H1 (cell line): ENCODE data around the gene TRAPPC2L. TPM values are rescaled to one million over a fixed set of nuclear protein-coding genes. Genes with fewer than 3 reads are reported as not detected.

Experiments used
- CTCF ChIA-PET: fragments of 300-600 bp; sonication (Branson Sonifier 250); formaldehyde crosslinking; loops from one replicate; lab custom pipeline; 2021; ENCODE audit not compliant: partially characterized antibody; lab: Charles Lee
- POLR2A ChIA-PET: fragments of 300-600 bp; sonication (Branson Sonifier 250); formaldehyde crosslinking; loops from one replicate; lab custom pipeline; 2021; ENCODE audit warnings: inconsistent platforms; ENCODE audit not compliant: partially characterized antibody; lab: Charles Lee
- DNase-seq, 2 experiments: peaks; one replicate each; pipeline versions ENCODE4 v3.0.0 to v3.0.0-alpha.2; 2010 to 2022; ENCODE audit warnings: low spot score in 2 of 2, low read depth in 1 of 2, mixed read lengths in 1 of 2
- FAIRE-seq: peaks from 2 replicates; lab custom pipeline; 2011; peaks lifted over from hg19 to GRCh38; lab: Jason Lieb, UNC
- H2AFZ ChIP-seq: 2 replicates; pipeline ENCODE4 v1.8.1; 2012; ENCODE audit warnings: low read length, inconsistent platforms
- H2AK5ac ChIP-seq: 2 replicates; pipeline ENCODE4 v1.6.1; 2013; ENCODE audit warnings: low read depth, low read length
- H2BK120ac ChIP-seq: replicated peaks from 2 replicates; pipeline ENCODE3; 2013; ENCODE audit warnings: low read depth, low read length, inconsistent platforms
- H2BK12ac ChIP-seq: 2 replicates; pipeline ENCODE4 v1.6.1; 2013; ENCODE audit warnings: low read depth, low read length
- H2BK15ac ChIP-seq: 2 replicates; pipeline ENCODE4 v1.6.1; 2013; ENCODE audit warnings: low read length
- H2BK20ac ChIP-seq: 2 replicates; pipeline ENCODE4 v1.6.1; 2013; ENCODE audit warnings: low read length
- H2BK5ac ChIP-seq: 2 replicates; pipeline ENCODE4 v1.6.1; 2013; ENCODE audit warnings: low read depth, low read length
- H3K14ac ChIP-seq: 2 replicates; pipeline ENCODE4 v1.6.1; 2013; ENCODE audit warnings: inconsistent platforms; ENCODE audit not compliant: insufficient read length
- H3K18ac ChIP-seq: 2 replicates; pipeline ENCODE4 v1.6.1; 2013; ENCODE audit warnings: low read length; ENCODE audit errors: extremely low read depth
- H3K23ac ChIP-seq: 2 replicates; pipeline ENCODE4 v1.6.1; 2013; ENCODE audit warnings: inconsistent platforms; ENCODE audit not compliant: insufficient read length
- H3K23me2 ChIP-seq: 2 replicates; pipeline ENCODE4 v1.6.1; 2013; ENCODE audit warnings: low read depth, low read length
- H3K27ac ChIP-seq: 2 replicates; pipeline ENCODE4 v1.6.1; 2011; ENCODE audit warnings: low read depth, low read length, inconsistent platforms
- H3K27me3 ChIP-seq, 4 experiments: replicated peaks in 1 of 4; 1 replicate in 1 of 4; 2 replicates in 3 of 4; pipeline versions ENCODE4 v1.6.1 to v1.8.1; 2011 to 2013; ENCODE audit warnings: low read length in 3 of 4, mild to moderate bottlenecking in 3 of 4, inconsistent platforms in 2 of 4, mixed read lengths in 2 of 4, moderate library complexity in 1 of 4; ENCODE audit not compliant: control insufficient read depth in 3 of 4, insufficient read depth in 3 of 4; ENCODE audit errors: extremely low read depth in 1 of 4
- H3K36me3 ChIP-seq, 4 experiments: 2 replicates each; pipeline versions ENCODE4 v1.6.1 to v1.8.1; 2011 to 2013; ENCODE audit warnings: mild to moderate bottlenecking in 4 of 4, low read length in 3 of 4, moderate library complexity in 2 of 4, control low read depth in 1 of 4, inconsistent platforms in 1 of 4; ENCODE audit not compliant: insufficient read depth in 4 of 4, control insufficient read depth in 2 of 4
- H3K4ac ChIP-seq: replicated peaks from 2 replicates; pipeline ENCODE3; 2013; ENCODE audit warnings: low read length, low read depth, mixed read lengths, inconsistent platforms; ENCODE audit not compliant: insufficient read length
- H3K4me1 ChIP-seq, 4 experiments: replicated peaks in 1 of 4; 1 replicate in 1 of 4; 2 replicates in 3 of 4; pipeline versions ENCODE4 v1.6.1 to v1.8.1; 2011 to 2013; ENCODE audit warnings: low read length in 3 of 4, inconsistent platforms in 2 of 4, mixed read lengths in 1 of 4; ENCODE audit not compliant: insufficient read depth in 4 of 4, control insufficient read depth in 3 of 4
- H3K4me2 ChIP-seq, 2 experiments: 2 replicates each; pipeline versions ENCODE4 v1.6.1 to v1.8.1; 2011 to 2013; ENCODE audit warnings: low read depth in 2 of 2, low read length in 2 of 2, control low read depth in 1 of 2, inconsistent platforms in 1 of 2, mild to moderate bottlenecking in 1 of 2; ENCODE audit not compliant: insufficient read depth in 1 of 2
- H3K4me3 ChIP-seq, 4 experiments: fragments of 200-600, 300-600 bp in 1 of 4; sonication (generic), shearing (Covaris generic), sonication (Bioruptor Twin) in 1 of 4; 2 replicates each; pipeline versions ENCODE4 v1.5.1 to v1.8.1; 2011 to 2016; ENCODE audit warnings: low read length in 4 of 4, low read depth in 3 of 4, control low read depth in 2 of 4, inconsistent platforms in 2 of 4, mild to moderate bottlenecking in 2 of 4, mixed read lengths in 1 of 4, moderate library complexity in 1 of 4; ENCODE audit not compliant: insufficient read depth in 2 of 4; ENCODE audit errors: extremely low read depth in 1 of 4
- H3K56ac ChIP-seq: replicated peaks from 2 replicates; pipeline ENCODE3; 2013; ENCODE audit warnings: low read depth, mild to moderate bottlenecking, mixed read lengths, low read length, inconsistent platforms; ENCODE audit not compliant: insufficient read length
- H3K79me1 ChIP-seq: 2 replicates; pipeline ENCODE4 v1.6.1; 2013; ENCODE audit warnings: low read depth, low read length, control low read depth
- H3K79me2 ChIP-seq, 2 experiments: 2 replicates each; pipeline versions ENCODE4 v1.6.1 to v1.8.1; 2012 to 2013; ENCODE audit warnings: low read length in 2 of 2, mild to moderate bottlenecking in 2 of 2, inconsistent platforms in 1 of 2; ENCODE audit not compliant: insufficient read depth in 2 of 2, control insufficient read depth in 1 of 2
- H3K9ac ChIP-seq, 4 experiments: replicated peaks in 1 of 4; 1 replicate in 1 of 4; 2 replicates in 3 of 4; pipeline versions ENCODE4 v1.6.1 to v1.8.1; 2011 to 2013; ENCODE audit warnings: low read depth in 3 of 4, low read length in 3 of 4, control low read depth in 2 of 4, mild to moderate bottlenecking in 2 of 4, moderate library complexity in 2 of 4, inconsistent platforms in 1 of 4; ENCODE audit errors: extremely low read depth in 1 of 4
- H3K9me3 ChIP-seq, 2 experiments: 2 replicates each; pipeline versions ENCODE4 v1.6.1 to v1.8.1; 2012 to 2013; ENCODE audit warnings: mild to moderate bottlenecking in 2 of 2, moderate library complexity in 2 of 2, control low read depth in 1 of 2, inconsistent platforms in 1 of 2, low read depth in 1 of 2, low read length in 1 of 2, mixed read lengths in 1 of 2; ENCODE audit not compliant: insufficient read depth in 2 of 2
- H4K20me1 ChIP-seq, 2 experiments: replicated peaks in 1 of 2; 2 replicates each; pipeline versions ENCODE3 to v1.8.1; 2011 to 2013; ENCODE audit warnings: inconsistent platforms in 2 of 2, low read length in 2 of 2, mild to moderate bottlenecking in 1 of 2; ENCODE audit not compliant: insufficient read depth in 2 of 2, control insufficient read depth in 1 of 2
- H4K5ac ChIP-seq: 2 replicates; pipeline ENCODE4 v1.6.1; 2013; ENCODE audit warnings: low read length, low read depth, mixed read lengths, inconsistent platforms; ENCODE audit not compliant: insufficient read length
- H4K8ac ChIP-seq: 2 replicates; pipeline ENCODE4 v1.8.0; 2013; ENCODE audit warnings: mild to moderate bottlenecking, moderate library complexity, low read length, inconsistent platforms; ENCODE audit not compliant: insufficient read depth; ENCODE audit errors: extremely low read depth
- H4K91ac ChIP-seq: replicated peaks from 2 replicates; pipeline ENCODE3; 2013; ENCODE audit warnings: low read length, mixed read lengths, inconsistent platforms; ENCODE audit not compliant: insufficient read length
- CBX8 ChIP-seq: fragments of 300-800, 300-1000 bp; sonication (generic); IDR thresholded peaks from 2 replicates; pipeline ENCODE4 v1.7.1; 2016; ENCODE audit warnings: low read depth, low read length, borderline replicate concordance
- EZH2 ChIP-seq: fragments of 200-600 bp; sonication (generic); IDR thresholded peaks from 2 replicates; pipeline ENCODE4 v1.7.1; 2012; ENCODE audit warnings: low read depth, mild to moderate bottlenecking, moderate library complexity, low read length, inconsistent platforms; ENCODE audit not compliant: severe bottlenecking
- KDM4A ChIP-seq: IDR thresholded peaks from one replicate; pipeline ENCODE4 v1.7.1; 2012; ENCODE audit warnings: low read depth, mild to moderate bottlenecking, moderate library complexity, low read length, inconsistent platforms; ENCODE audit not compliant: severe bottlenecking
- RAD21 ChIP-seq, 2 experiments: IDR thresholded peaks in 1 of 2; conservative IDR thresholded peaks in 1 of 2; 2 replicates each; pipeline ENCODE4 v1.6.1; 2011; ENCODE audit warnings: low read depth in 2 of 2, low read length in 2 of 2, improper control_type of control experiment in 1 of 2, inconsistent platforms in 1 of 2, mild to moderate bottlenecking in 1 of 2, moderate library complexity in 1 of 2
- SP1 ChIP-seq: IDR thresholded peaks from 2 replicates; pipeline ENCODE4 v1.6.1; 2011; ENCODE audit warnings: low read depth, low read length
- SP2 ChIP-seq: IDR thresholded peaks from 2 replicates; pipeline ENCODE4 v1.6.1; 2012; ENCODE audit warnings: mild to moderate bottlenecking, low read length, inconsistent platforms
- SP4 ChIP-seq: IDR thresholded peaks from 2 replicates; pipeline ENCODE4 v1.6.1; 2012; ENCODE audit warnings: low read length, inconsistent platforms
- WGBS, 2 experiments: shearing (Covaris generic) in 1 of 2; methylation state at CpG; one replicate each; pipeline versions ENCODE4 v1.1.6 to v1.1.7; 2013 to 2015; ENCODE audit warnings: low lambda C conversion rate in 2 of 2, mixed read lengths in 2 of 2, inconsistent platforms in 1 of 2, low coverage in 1 of 2, missing lambda C conversion rate in 1 of 2; ENCODE audit not compliant: insufficient replicate concordance in 2 of 2, insufficient coverage in 1 of 2, insufficient read length in 1 of 2; ENCODE audit errors: extremely low coverage in 1 of 2, missing lambda C conversion rate in 1 of 2; 5-methylcytosine and 5-hydroxymethylcytosine counted together
- polyA plus RNA-seq, 7 experiments: library from polyadenylated mRNA; depleted of rRNA in 3 of 7; stranded (reverse) in 5 of 7; unstranded in 2 of 7; fragments of >200 nt in 5 of 7; fragments of 200-250 nt in 2 of 7; gene quantifications; 1 replicate in 5 of 7; 2 replicates in 1 of 7; 4 replicates in 1 of 7; pipeline versions ENCODE4 v1.2.1 to v1.2.3, GENCODE V29; 2011 to 2013; ENCODE audit warnings: missing spikeins in 2 of 7, mixed read lengths in 2 of 7
- total RNA-seq: library from RNA; stranded (reverse); fragmentation: NEBNext Ultra II Directional; extraction: Animal tissue kit (Norgen Biotek cat#: 25700); gene quantifications from 2 replicates; pipeline ENCODE4 v1.2.1, GENCODE V29; 2021
- TF ChIP-seq, protein P1 (sequence below), 3 experiments: IDR thresholded peaks; 1 replicate in 2 of 3; 2 replicates in 1 of 3; pipeline versions ENCODE4 v1.5.1 to v1.6.1; 2011; ENCODE audit warnings: low read length in 3 of 3, mild to moderate bottlenecking in 3 of 3, inconsistent platforms in 2 of 3, low read depth in 1 of 3, moderate library complexity in 1 of 3; ENCODE audit not compliant: insufficient read depth in 1 of 3; ENCODE audit errors: control extremely low read depth in 1 of 3
- TF ChIP-seq, protein P2 (sequence below): IDR thresholded peaks from 2 replicates; pipeline ENCODE4 v1.6.1; 2012; ENCODE audit warnings: inconsistent platforms

Gene TRAPPC2L
- total and polyA plus RNA-seq, 2 of the 8 experiments (the other 6 are each of a cell fraction or from before 2014, with no cell fraction given), result 98.7 to 133 TPM

DNA sequence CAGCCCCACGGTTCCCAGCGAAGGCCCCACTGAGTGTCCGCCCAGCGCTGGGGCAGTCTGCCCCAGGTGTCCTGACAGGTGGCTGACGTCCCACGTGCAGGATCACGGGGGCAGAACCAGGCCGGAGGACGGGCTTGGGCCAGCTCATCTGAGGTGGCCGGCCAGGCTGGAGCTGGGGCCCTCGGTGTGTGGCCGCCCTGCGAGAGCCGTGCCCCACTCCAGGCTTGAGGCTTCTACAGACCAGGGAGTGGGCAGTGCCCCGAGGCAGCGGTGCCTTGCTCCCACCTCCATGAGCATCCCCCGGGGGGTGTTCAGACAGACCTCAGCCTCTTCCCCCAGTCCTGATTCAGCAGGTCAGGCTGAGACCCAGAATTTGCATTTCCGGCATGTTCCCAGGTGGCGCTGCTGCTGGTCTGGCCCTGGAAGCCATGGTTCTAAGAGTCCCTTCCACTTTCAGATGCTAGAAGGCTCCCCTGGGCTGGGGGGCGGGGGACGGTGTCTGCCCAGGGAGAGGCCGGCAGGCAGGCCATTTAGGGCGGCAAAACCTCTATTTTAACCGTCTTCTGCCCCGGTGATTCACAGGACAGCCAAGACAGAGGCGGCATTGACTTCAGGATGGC, 44.9 kb downstream of the TRAPPC2L start:
- Histone ChIP-seq H3K36me3 (no peaks in the 10 kb centered on the region), H3K79me2 (no peaks in the 10 kb centered on the region), H3K4me1 (peaks cover 0 to 8% (median 4%) of the 10 kb centered on the region in 4 experiments; a peak in 3 of 7 replicates), H3K27me3 (no peaks in the 10 kb centered on the region), H2AK5ac (no peak overlapping the region), H3K4me3 (no peak overlapping the region), H3K4ac (no peak overlapping the region), H4K5ac (no peak overlapping the region), H3K9ac (no peak overlapping the region), H2AFZ (no peak overlapping the region), H3K56ac (no peak overlapping the region), H3K27ac (no peak overlapping the region; the same call in 1 of the 2 replicates), H3K79me1 (no peaks in the 10 kb centered on the region), H2BK12ac (peak overlapping the region; percentile 9; the same call in 1 of the 2 replicates), H3K23ac (no peak overlapping the region), H3K23me2 (no peaks in the 10 kb centered on the region), H2BK20ac (no peak overlapping the region), H3K9me3 (no peaks in the 10 kb centered on the region), H4K8ac (peak overlapping the region; percentile 19; the same call in 1 of the 2 replicates), H3K14ac (no peak overlapping the region), H2BK15ac (no peak overlapping the region), H4K91ac (no peak overlapping the region), H2BK5ac (no peak overlapping the region), H2BK120ac (no peak overlapping the region), H4K20me1 (no peaks in the 10 kb centered on the region), H3K4me2 (no peak overlapping the region), H3K18ac (no peak overlapping the region)
- CTCF ChIA-PET, result interaction anchor here (1.8 kb wide), 1 partner anchor 42 kb away, joined by 5 read pairs; no protein-coding TSS in a partner anchor
- WGBS, 2 experiments, result 88% methylated on average over 24 of the region's 26 CpGs; no CpG with 5 or more reads in 1 of the 2 experiments
- POLR2A ChIA-PET, result interaction anchor here (3.0 kb wide), 1 partner anchor 10 kb away, joined by 8 read pairs; no protein-coding TSS in a partner anchor
- no peak for FAIRE-seq
- peak in 1 of 2 experiments; percentile 63 for DNase-seq
- TF ChIP-seq SP1 (no peak), EZH2 (no peak), SP2 (no peak), RAD21 (IDR thresholded peaks at IDR 0.05 in 1 of 2, conservative IDR thresholded peaks at IDR 0.05 in 1 of 2; ENCODE audit: low read depth in 2 of 2, low read length in 2 of 2) (0 out of 4 replicates have a peak, but pooled peaks of 1 of the 2 experiments have one; percentile 3), KDM4A (no peak), SP4 (no peak), CBX8 (no peak)
- TF ChIP-seq, protein P1, sequence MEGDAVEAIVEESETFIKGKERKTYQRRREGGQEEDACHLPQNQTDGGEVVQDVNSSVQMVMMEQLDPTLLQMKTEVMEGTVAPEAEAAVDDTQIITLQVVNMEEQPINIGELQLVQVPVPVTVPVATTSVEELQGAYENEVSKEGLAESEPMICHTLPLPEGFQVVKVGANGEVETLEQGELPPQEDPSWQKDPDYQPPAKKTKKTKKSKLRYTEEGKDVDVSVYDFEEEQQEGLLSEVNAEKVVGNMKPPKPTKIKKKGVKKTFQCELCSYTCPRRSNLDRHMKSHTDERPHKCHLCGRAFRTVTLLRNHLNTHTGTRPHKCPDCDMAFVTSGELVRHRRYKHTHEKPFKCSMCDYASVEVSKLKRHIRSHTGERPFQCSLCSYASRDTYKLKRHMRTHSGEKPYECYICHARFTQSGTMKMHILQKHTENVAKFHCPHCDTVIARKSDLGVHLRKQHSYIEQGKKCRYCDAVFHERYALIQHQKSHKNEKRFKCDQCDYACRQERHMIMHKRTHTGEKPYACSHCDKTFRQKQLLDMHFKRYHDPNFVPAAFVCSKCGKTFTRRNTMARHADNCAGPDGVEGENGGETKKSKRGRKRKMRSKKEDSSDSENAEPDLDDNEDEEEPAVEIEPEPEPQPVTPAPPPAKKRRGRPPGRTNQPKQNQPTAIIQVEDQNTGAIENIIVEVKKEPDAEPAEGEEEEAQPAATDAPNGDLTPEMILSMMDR (IDR thresholded peaks at IDR 0.05; ENCODE audit: control extremely low read depth in 1 of 3, insufficient read depth in 1 of 3, low read depth in 1 of 3, low read length in 3 of 3), result peak in 1 of 3 experiments; percentile 28; a peak in 1 of 4 replicates
- TF ChIP-seq, protein P2, sequence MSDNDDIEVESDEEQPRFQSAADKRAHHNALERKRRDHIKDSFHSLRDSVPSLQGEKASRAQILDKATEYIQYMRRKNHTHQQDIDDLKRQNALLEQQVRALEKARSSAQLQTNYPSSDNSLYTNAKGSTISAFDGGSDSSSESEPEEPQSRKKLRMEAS, result no peak
